HG03095 (cell line): Measurements from ENCODE around the gene ALAS1.

Experiments
- ATAC-seq: cut with Tn5 transposase; IDR thresholded peaks from one replicate; pipeline ENCODE4 v1.9.1; 2021; ENCODE audit warnings: moderate library complexity; ENCODE audit not compliant: unreplicated experiment

Gene ALAS1

DNA sequence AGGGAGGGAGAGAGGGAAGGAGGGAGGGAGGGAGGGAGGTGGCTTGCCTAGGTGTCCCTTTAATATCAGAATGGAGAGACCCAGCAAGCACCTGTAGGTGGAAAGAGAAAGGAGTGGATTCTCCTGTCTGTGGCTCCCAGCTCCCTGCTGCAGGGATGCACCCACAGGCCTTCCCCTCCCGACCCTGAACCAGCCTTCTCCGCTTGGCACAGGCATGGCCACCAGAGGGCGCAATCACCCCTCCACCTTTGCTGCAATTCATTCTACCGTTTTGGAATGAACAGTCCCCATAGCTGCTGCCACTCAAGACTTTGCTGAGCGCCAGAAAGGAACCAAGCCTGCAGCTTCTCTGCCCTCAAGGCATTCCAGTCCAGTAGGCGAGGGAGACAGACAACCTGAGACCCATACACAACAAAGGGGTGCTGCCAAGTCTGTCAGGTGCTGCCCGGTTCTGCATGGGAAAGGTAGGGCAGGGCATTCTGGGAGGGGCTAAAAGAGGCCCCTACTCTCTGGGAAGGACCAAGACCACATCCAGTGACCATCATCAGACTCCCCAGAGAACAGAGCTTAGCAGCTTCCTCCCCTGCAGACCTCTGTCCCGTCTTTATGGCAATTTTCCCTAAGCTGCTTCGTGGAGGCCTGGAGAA, 22.5 kb downstream of the ALAS1 start:
- peak; percentile 50 for ATAC-seq

GRCh38 chr3:52221141-52221562, 23.2 kb downstream of the ALAS1 start:
- ATAC-seq: no peak

GRCh38 chr3:52221563-52222318, 23.8 kb downstream of the ALAS1 start:
- no peak for ATAC-seq

DNA sequence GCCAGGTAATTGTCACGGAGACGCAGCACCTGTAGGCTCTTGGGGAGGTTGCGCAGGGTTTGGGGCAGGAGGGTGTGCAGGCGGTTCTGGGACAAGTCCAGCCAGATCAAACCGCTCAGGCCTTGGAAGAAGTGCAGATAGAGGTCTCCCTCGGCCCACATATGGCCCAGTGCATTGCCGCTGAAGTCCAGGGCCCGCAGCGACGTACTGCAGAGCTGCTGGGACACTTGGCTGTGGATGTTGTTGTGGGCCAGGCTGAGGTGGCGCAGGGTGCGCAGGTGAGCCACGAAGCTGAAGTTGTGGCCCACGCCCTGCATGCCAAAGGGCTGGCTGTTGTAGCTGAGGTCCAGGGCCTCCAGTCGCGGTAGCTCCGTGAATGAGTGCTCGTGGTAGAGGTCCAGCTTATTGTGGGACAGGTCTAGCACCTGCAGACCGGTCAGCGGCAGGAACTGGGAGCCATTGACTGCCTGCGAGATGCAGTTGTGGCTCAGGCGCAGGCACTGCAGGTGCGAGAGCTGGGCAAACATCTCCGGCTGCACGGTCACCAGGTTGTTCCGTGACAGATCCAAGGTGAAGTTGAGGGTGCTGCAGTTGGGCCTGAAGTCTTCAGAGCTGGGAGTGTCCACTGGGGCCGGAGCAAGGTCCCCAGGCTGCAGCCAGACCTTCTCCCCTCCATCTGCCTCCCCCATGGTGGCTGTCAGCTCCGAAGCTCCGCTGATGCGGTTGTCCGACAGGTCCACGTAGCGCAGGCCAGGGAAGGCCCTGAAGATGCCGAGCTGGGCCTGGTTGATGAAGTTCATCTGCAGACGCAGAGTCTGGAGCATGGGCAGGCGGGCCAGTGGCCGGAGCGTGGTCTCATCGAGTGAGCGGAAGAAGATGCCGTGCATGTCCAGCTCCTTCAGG, 24.6 kb downstream of the ALAS1 start:
- no peak for ATAC-seq

- no peak for ATAC-seq
These were observed 25.8 kb downstream of the ALAS1 start for GRCh38 chr3:52223449-52224408.

DNA sequence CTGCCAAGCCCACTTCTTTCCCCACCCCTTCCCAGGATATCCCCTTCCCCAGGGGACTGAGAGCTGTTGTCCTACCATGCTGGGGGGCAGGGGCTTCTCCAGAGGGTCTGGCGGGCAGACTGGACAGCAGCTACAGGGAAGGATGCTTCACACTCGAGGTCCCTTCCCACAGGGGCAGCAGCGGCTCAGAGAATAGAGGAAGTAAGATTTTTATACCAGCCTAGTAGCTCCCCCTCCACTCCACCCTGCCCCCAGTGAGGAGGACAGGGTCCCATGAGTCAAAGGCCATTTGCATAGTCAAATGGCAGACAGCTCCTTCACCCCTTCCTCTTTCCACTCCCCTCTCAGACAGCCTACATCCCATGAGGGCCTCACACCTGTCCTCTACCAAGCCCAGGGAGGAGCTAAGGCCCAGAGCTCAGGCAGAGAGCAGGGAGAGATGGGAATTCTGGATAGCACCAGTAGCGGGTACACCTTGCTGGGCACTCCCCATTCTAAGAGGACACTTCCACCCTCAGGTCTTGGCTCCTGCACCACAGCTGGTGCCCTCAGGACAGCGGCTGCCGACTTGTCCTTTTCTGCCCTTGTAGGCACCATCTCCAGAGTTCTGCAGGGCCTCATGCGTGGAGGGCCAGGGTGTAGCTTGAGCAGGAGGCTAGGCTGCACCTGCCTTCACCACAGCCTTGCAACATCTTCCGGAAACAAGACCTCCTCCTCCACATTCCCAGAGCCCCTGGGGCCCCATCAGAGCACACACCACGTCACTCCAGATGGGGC, 27.7 kb downstream of the ALAS1 start, which contains the start of gene TLR9:
Gene TLR9, minus strand, starts transcription at position 194 of the 777 bp plus-strand sequence. Its CDS starts 116 bp downstream, at position 78.
- peak; percentile 79 for ATAC-seq

DNA sequence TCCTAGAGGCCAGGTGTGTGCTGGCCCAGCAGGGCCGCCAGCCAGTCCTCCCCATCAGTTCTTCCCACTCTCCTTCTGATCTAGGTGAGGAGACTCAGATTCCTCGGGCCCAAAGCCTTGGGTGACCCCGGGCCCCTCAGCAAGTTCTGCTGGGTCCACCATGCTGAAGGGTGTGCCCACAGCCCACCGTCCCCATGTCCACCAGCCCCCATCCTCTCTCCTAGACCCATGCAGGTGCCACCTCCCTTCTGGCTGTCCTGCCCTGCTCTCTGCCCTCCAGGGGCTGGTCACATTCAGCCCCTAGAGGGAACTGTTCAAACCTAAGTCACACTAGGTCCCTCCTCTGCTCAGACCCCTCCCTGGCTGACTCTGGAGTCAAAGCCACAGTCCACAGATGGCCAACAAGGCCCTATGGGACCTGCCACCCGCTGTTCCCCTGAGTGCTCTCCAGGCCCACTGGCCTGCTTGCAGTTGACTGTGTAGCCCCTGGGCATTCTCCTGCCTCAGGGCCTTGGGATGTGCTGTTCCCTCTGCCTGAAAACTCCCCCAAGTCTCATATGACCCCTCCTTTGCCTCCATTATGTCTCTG, 28.4 kb downstream of the ALAS1 start:
- ATAC-seq: no peak

DNA sequence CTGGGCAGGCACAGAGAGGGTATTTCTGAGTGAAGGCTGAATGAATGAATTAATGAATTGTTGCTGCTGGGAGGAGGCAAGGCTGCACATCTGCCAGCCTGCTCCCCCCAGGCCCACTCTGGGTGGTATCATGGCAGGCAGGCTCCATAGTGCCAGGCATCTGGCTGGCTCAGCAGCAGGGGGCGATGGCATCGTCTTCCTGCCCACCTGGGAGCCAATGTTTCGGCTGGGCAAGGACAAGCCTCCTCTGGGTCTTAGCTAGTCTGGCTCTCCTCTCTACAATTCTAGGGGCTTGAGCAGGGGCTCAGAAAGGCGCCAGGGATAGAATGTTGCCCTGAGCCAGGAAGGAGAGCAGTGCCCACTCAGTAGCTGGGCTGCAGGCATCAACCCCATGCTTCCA, 29.2 kb downstream of the ALAS1 start:
- ATAC-seq: no peak

GRCh38 chr3:52227766-52228165, 29.8 kb downstream of the ALAS1 start:
- ATAC-seq: no peak

- ATAC-seq: no peak
These were observed 30.3 kb downstream of the ALAS1 start for GRCh38 chr3:52228266-52228665.

- ATAC-seq: no peak
These were observed 30.9 kb downstream of the ALAS1 start for GRCh38 chr3:52228751-52229291.

- no peak for ATAC-seq
These were observed 31.7 kb downstream of the ALAS1 start for GRCh38 chr3:52229656-52230055.

GRCh38 chr3:52230461-52230860, 32.5 kb downstream of the ALAS1 start:
- no peak for ATAC-seq

GRCh38 chr3:52230889-52231499, 33.0 kb downstream of the ALAS1 start:
- ATAC-seq: no peak

DNA sequence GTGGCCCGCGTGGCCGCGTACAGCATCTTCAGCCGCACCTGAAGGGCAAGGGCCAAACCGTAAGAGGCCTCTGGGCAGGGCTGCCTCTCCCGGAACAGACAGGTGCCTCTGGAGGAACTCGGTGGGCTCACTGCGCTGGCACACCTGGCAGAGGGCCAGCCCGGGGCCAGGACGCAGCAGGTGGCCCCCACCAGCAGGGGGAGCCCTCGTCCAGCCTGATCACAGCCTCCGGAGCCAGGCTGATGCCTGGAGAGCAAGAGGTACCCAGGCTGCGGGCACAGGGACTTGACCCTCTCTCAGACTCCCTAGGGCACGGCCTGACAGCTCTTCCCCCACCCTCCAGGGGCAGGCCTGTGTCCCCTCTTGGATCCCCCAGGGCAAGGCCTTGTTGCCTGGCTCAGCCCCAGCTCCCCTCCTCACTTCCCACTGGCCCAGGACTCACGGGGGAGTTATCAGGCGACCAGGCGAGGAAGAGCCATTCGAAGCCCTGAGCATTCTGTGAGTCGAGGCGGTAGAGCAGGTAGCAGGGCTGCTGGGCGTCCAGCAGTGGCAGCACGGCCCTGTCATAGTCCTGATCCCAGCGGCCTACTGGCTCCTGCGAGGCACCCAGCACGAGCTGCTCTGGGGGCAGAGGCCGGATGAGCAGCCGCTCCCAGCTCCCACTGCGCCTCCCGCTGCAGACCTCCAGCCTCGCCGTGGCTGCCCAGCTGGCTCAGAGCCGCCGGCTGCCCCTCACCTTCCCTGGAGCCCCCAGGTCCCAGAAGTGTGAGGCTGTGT, 33.7 kb downstream of the ALAS1 start:
- ATAC-seq: no peak

GRCh38 chr3:52232279-52233107, 34.5 kb downstream of the ALAS1 start:
- no peak for ATAC-seq

GRCh38 chr3:52233108-52233591, 35.2 kb downstream of the ALAS1 start:
- ATAC-seq: no peak
